A673 (cell line): ENCODE data around the gene ASPSCR1. TPM values are rescaled to one million over a fixed set of nuclear protein-coding genes. Genes with fewer than 3 reads are reported as not detected.
"Not testable (repeated sequence)": the region's sequence is repeated elsewhere in the genome, so short reads cannot be mapped to it uniquely, and the experiment has no call there.

Source experiments
- BruUV-seq: library from RNA; stranded (reverse); fragments of 400-500 nt; replicated peaks from 2 replicates; lab custom pipeline; 2021; lab: Mats Ljungman, UMichigan
- CTCF ChIA-PET: fragments of 300-600 bp; sonication (Branson Sonifier 250); formaldehyde crosslinking; loops from one replicate; lab custom pipeline; 2022; ENCODE audit warnings: antibody characterized with exemption; lab: Charles Lee
- POLR2A ChIA-PET: fragments of 300-600 bp; sonication (Branson Sonifier 250); formaldehyde crosslinking; loops from one replicate; lab custom pipeline; 2022; ENCODE audit warnings: antibody characterized with exemption; ENCODE audit not compliant: low non-redundant PET; lab: Charles Lee
- DNase-seq: peaks from one replicate; pipeline ENCODE4 v3.0.0-alpha.2; 2015; ENCODE audit warnings: low spot score
- H3K27ac ChIP-seq: fragments of 200-600 bp; sonication (generic); 2 replicates; pipeline ENCODE4 v1.5.1; 2016; ENCODE audit warnings: mixed run types, low read depth, mild to moderate bottlenecking, mixed read lengths, antibody characterized with exemption, low read length; ENCODE audit not compliant: poor library complexity, severe bottlenecking
- H3K27me3 ChIP-seq: fragments of 200-600 bp; sonication (generic); replicated peaks from 2 replicates; pipeline ENCODE4 v1.6.1; 2017; ENCODE audit warnings: mixed run types, low read depth, mild to moderate bottlenecking, mixed read lengths, antibody characterized with exemption, low read length; ENCODE audit not compliant: insufficient read depth, poor library complexity
- H3K36me3 ChIP-seq: fragments of 200-600 bp; sonication (generic); 2 replicates; pipeline ENCODE4 v1.6.1; 2016; ENCODE audit warnings: mixed run types, mild to moderate bottlenecking, mixed read lengths, antibody characterized with exemption, low read length; ENCODE audit not compliant: insufficient read depth, poor library complexity, severe bottlenecking
- H3K4me1 ChIP-seq: fragments of 200-600 bp; sonication (generic); 2 replicates; pipeline ENCODE4 v1.6.1; 2017; ENCODE audit warnings: mixed run types, mild to moderate bottlenecking, mixed read lengths, antibody characterized with exemption, low read length; ENCODE audit not compliant: insufficient read depth, poor library complexity, severe bottlenecking
- H3K4me3 ChIP-seq: fragments of 200-600 bp; sonication (generic); 2 replicates; pipeline ENCODE4 v1.5.1; 2016; ENCODE audit warnings: low read depth, mixed run types, mild to moderate bottlenecking, mixed read lengths, low read length; ENCODE audit not compliant: poor library complexity, severe bottlenecking
- H3K9me3 ChIP-seq: fragments of 200-600 bp; sonication (generic); 2 replicates; pipeline ENCODE4 v1.6.1; 2016; ENCODE audit warnings: mixed run types, low read depth, mild to moderate bottlenecking, mixed read lengths, antibody characterized with exemption, low read length; ENCODE audit not compliant: poor library complexity, severe bottlenecking
- EZH2 ChIP-seq: fragments of 200-600 bp; sonication (generic); IDR thresholded peaks from 2 replicates; pipeline ENCODE4 v1.6.1; 2017; ENCODE audit warnings: borderline replicate concordance, low read depth, mild to moderate bottlenecking, mixed read lengths, antibody characterized with exemption, low read length; ENCODE audit not compliant: poor library complexity, severe bottlenecking
- intact Hi-C: fragments of 100-400 bp; cut with micrococcal nuclease; formaldehyde crosslinking; loops from one replicate; pipeline ENCODE4 v1.10.0; 2022; ENCODE audit not compliant: unreplicated experiment
- total RNA-seq: library from RNA; stranded (reverse); gene quantifications from 2 replicates; pipeline ENCODE4 v1.2.3, GENCODE V29; 2021
- TF ChIP-seq, protein P1 (sequence below): fragments of 300-800, 200-600 bp; sonication (generic); conservative IDR thresholded peaks from 2 replicates; pipeline ENCODE4 v1.5.1; 2017; ENCODE audit warnings: low read depth, mild to moderate bottlenecking, antibody characterized with exemption, low read length, moderate library complexity, mixed read lengths

The ASPSCR1 gene
- total RNA-seq, 1 experiment from 2014 or later, result 46.2 TPM

DNA sequence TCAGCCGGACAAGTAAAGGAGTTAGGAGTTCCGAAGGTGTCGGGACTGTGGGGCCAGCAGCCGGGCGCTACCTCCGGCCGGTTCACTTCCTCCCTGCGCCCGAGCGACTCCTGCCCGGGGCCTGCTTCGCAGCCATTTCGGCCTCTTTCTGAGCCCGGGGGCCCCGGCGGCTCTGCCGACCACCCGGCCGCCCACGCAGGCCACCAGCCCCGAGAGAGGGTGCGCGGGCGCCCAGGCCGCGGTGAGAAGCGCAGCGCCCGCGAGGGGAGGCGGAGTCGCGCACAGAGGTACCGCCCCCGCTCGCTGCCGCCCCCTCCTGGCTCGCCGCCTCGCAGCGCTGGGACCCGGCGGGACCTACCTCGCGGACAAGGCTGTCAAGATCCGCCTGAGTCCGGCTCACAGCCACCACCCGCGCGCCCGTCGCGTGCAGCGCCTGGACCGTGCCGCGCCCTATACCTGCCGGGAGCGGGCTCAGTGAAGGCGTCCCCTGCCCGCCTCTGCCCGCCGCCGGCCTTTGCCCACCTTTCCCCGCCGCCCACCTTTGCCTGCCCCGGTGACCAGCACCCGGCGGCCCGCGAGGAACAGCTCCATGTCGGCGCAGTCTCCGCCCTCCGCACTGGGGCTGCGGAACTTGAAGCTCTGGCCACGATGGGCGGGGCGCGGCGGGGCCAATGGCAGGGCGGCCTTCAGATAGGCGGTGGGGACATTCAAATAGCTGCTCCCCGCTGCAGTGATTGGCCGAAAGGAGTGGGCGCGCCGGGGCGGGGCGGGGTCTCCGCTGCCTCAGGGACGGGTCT, 59.9 kb downstream of the ASPSCR1 start, which contains the start of gene DCXR:
Gene DCXR (minus strand): TSS at position 606 of the 797 bp plus-strand sequence. CDS start 15 bp downstream, at position 591.
- no TSS peak for BruUV-seq
- Histone ChIP-seq H3K4me3 (peak within 1 kb of the TSS; percentile 95), H3K27me3 (no peaks in the 10 kb centered on the region), H3K4me1 (peaks cover 11% of the 10 kb centered on the region), H3K36me3 (no peaks in the 10 kb centered on the region), H3K9me3 (no peaks in the 10 kb centered on the region), H3K27ac (peak within 1 kb of the TSS; percentile 92)
- TF ChIP-seq EZH2, result no peak
- TF ChIP-seq, protein P1, sequence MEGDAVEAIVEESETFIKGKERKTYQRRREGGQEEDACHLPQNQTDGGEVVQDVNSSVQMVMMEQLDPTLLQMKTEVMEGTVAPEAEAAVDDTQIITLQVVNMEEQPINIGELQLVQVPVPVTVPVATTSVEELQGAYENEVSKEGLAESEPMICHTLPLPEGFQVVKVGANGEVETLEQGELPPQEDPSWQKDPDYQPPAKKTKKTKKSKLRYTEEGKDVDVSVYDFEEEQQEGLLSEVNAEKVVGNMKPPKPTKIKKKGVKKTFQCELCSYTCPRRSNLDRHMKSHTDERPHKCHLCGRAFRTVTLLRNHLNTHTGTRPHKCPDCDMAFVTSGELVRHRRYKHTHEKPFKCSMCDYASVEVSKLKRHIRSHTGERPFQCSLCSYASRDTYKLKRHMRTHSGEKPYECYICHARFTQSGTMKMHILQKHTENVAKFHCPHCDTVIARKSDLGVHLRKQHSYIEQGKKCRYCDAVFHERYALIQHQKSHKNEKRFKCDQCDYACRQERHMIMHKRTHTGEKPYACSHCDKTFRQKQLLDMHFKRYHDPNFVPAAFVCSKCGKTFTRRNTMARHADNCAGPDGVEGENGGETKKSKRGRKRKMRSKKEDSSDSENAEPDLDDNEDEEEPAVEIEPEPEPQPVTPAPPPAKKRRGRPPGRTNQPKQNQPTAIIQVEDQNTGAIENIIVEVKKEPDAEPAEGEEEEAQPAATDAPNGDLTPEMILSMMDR, result peak; percentile 72
- intact Hi-C loops, result loop anchor here (5.0 kb wide), 1 partner anchor 60 kb away; the partner anchor contains the start of gene FASN
- POLR2A ChIA-PET, result interaction anchor here (0.7 to 0.8 kb wide), 2 partner anchors 14 to 61 kb away, joined by 3 read pairs; partner anchors contain the start of genes CENPX and LRRC45
- peak; percentile 99 for DNase-seq
- CTCF ChIA-PET, result interaction anchor here (0.6 to 1.1 kb wide), 7 partner anchors 13 to 457 kb away, joined by 3 to 9 read pairs (median 5); partner anchors contain the start of genes CENPX, LRRC45 and PDE6G

DNA sequence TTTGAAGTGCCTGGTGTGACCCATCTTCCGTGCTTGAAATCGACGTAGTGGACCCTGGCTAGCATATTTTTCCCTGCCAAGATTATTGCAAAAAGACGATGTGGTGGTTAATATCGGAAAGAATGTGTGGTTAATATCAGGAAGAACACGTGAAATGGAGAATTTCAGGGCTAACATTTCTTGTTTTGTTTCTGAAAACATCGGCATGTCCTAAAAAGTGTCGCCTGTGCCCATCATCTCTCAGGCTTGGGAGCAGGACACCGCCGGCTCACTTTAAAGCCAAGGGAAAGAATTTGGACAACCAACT, 60.4 kb downstream of the ASPSCR1 start:
- H3K4me3 ChIP-seq, result peak overlapping the region; percentile 95
- H3K27ac ChIP-seq, result peak overlapping the region; percentile 92
- H3K27me3 ChIP-seq, result no peaks in the 10 kb centered on the region
- H3K36me3 ChIP-seq, result no peaks in the 10 kb centered on the region
- no peak for DNase-seq
- H3K9me3 ChIP-seq, result no peaks in the 10 kb centered on the region
- TF ChIP-seq EZH2, result no peak
- TF ChIP-seq, protein P1, result no peak
- peaks cover 11% of the 10 kb centered on the region for H3K4me1 ChIP-seq
- POLR2A ChIA-PET, result interaction anchor here (0.7 to 0.8 kb wide), 2 partner anchors 15 to 61 kb away, joined by 3 read pairs; partner anchors contain the start of genes CENPX and LRRC45
- intact Hi-C loops, result loop anchor here (5.0 kb wide), 1 partner anchor 59 kb away; the partner anchor contains the start of gene FASN
- CTCF ChIA-PET, result interaction anchor here (0.6 to 1.1 kb wide), 7 partner anchors 13 to 457 kb away, joined by 3 to 9 read pairs (median 5); partner anchors contain the start of genes CENPX, LRRC45 and PDE6G
- no TSS peak for BruUV-seq

DNA sequence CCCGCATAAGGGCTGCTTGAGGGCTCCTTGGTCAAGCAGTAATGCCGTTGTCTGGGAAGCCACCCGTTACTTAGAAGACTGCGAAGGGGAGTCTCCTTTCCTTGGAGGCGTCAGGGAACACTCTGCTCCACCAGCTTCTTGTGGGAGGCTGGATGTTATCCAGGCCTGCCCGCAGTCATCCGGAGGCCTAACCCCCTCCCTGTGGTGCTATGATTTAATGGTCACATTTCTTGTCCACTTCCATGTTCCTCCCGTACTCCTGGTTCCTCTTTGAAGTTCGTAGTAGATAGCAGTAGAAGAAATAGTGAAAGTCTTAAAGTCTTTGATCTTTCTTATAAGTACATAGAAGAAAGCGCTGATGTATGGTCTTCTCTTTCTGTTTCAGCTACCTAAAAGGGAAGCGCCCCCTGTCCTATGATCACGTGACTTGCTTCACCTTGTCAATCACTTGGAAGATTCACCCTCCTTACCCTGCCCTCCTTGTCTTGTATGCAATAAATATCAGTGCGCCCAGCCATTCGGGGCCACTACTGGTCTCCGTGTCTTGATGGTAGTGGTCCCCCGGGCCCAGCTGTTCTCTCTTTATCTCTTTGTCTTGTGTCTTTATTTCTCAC, 61.5 kb downstream of the ASPSCR1 start:
- POLR2A ChIA-PET, H3K4me3 ChIP-seq, H3K27ac ChIP-seq, H3K36me3 ChIP-seq, H3K27me3 ChIP-seq, H3K9me3 ChIP-seq, DNase-seq, BruUV-seq, CTCF ChIA-PET: not testable (repeated sequence)
- H3K4me1 ChIP-seq, result peaks cover 11% of the 10 kb centered on the region
- intact Hi-C loops, result loop anchor here (5.0 kb wide), 1 partner anchor 58 kb away; the partner anchor contains the start of gene FASN
